ENCODE data around the gene IST1.

IST1 gene

DNA sequence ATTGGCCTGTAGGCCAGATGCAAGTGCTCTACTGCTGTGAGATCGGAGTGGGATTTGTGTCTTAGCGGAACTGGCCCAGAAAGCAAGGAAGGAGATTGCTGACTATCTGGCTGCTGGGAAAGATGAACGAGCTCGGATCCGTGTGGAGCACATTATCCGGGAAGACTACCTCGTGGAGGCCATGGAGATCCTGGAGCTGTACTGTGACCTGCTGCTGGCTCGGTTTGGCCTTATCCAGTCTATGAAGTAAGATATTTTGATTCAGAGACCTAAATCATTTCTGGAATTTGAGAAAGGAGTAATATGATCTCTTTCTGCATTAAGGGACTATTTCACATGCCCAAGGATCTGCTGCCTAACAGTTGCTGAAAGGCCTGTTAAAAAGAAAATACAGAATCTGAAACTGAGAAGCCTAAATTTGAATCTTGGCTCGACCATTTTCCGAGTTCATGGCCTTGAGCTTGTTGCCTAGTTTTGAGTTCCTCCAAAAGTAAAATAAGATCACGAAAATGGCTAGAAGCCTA is 21.1 kb downstream of the IST1 start:
- DNase-seq (ENCODE audit: low spot score): no peak

DNA sequence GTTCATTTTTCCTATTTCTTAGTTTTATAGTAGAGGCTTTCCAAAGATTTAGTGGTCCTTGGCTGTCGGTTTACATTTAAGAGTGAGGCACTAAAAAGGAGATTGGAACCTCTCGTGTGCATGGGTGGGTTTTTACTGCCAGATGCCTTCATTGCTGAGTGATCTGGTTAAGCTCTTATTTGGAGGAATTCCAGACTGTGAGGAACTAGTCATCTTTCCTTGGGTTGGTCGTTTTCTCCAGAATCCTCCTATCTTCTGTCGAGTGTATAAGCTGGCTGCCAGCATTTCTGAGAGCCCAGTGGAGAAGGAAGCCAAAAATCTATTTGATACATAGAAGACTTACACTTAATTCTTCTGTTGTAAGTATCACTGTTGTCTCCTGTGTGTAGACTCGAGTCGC is 22.6 kb downstream of the IST1 start:
- DNase-seq (ENCODE audit: low spot score): no peak

DNA sequence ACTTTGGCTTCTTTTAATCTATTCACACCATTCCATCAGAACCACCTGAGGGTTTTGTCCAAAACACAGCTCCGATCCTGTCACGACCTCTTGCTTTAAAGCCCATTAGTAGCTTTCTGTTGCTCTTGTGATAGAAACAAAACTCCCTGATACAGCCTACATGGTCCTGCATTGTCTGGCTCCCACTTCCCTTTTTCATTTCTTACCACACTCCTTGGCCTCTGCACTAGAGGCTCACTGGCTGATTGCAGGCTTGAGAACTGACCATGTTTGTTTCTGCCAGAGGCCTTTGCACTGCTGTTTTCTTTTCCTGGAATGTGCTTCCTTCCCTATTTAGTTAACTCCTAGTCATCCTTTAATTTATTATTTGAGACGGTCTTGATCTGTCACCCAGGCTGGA is 23.7 kb downstream of the IST1 start:
- DNase-seq (ENCODE audit: low spot score): no peak

DNA sequence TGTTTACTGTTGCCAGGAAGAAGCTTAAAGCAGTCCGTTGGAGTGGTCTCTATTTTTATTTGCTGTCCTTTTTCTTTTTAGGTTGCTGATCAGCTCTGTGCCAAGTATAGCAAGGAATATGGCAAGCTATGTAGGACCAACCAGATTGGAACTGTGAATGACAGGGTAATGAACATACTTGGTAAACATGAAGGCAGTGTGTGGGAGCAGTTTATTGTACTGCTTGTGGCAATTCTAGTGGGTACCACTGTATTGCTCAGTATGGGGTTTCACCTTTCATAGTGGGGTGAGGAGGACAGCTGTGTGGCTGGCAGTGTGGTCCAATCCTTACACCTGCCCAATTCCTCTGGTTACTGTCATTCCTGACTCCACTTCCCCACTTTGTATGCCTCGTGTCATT is 25.3 kb downstream of the IST1 start:
- DNase-seq (ENCODE audit: low spot score): no peak

DNA sequence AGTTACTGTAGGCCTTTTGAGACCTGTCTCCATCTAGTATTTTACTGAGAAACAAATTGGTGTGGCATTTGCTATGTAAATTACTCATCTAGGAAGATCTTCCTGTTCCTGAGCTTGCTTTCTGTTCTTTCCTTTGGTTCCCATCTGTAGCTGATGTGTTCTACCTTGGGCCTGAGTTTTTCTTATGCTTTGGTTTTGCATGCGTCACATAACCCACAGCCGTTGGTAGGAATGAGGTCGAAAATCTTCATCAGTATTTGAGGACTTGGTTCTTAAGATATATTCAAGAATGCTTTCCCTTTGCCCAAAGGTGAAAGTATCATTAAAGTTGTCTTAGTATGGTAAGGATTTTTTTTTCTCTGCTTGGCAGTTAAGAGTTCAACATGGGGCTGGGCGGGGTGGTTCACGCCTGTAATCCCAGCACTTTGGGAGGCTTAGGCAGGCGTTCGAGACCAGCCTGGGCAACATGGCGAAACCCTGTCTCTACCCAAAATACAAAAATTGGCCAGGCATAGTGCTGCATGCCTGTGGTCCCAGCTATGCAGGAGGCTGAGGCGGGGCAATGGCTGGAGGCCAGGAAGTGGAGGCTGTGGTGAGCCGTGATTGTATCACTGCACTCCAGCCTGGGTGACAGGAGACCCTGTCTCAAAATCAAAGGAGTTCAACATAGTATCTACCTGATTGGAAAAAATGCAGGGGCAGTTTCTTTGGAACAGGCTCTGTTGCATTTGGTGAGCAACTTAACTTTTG is 28.8 kb downstream of the IST1 start:
- DNase-seq (ENCODE audit: low spot score): no peak

DNA sequence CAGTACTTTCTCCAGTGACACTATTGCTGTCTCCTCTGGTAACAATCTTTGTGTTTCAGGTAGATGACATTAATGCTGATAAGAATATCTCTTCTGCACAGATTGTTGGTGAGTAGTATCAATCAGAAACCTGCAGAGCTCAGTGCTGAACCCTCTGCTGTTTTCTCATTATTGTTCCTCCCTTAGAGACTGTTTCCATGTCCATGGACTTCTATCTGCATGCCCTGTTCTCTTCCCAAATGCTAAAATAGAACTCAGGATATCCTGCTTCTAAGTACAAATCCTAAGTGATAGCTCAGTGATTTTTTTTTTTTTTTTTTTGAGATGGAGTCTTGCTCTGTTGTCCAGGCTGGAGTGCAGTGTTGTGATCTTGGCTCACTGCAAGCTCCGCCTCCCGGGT is 29.4 kb downstream of the IST1 start:
- no peak for DNase-seq (ENCODE audit: low spot score)

DNA sequence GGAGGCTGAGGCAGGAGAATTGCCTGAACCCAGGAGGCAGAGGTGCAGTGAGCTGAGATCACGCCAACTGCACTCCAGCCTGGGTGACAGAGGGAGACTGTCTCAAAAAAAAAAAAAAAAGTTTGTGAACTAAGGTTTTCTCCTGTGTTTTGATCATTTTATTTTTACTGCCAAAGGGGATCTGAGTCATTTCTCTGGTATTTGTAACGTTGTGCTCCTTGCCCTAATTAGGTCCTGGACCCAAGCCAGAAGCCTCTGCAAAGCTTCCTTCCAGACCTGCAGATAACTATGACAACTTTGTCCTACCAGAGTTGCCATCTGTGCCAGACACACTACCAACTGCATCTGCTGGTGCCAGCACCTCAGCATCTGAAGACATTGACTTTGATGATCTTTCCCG is 32.1 kb downstream of the IST1 start:
- DNase-seq (ENCODE audit: low spot score): no peak

DNA sequence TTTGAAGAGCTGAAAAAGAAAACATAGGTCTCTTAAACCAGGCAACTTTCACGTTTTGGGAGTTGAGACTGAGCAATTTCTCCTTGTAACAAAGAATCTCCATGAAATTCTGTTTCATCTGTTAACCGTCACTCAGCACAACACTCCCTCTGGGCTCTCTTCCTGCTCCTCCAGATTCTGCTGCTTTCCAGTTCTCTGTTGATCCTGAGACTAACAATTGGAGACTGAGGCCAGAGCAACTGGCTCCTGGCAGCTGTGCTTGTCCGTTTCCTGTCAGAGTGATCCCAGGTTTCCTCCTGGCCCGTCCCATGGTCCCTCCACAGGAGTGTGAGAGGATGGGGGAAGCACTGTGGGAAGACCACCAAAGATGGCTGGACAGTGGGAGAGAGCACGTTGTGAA is 32.5 kb downstream of the IST1 start:
- DNase-seq (ENCODE audit: low spot score): no peak

DNA sequence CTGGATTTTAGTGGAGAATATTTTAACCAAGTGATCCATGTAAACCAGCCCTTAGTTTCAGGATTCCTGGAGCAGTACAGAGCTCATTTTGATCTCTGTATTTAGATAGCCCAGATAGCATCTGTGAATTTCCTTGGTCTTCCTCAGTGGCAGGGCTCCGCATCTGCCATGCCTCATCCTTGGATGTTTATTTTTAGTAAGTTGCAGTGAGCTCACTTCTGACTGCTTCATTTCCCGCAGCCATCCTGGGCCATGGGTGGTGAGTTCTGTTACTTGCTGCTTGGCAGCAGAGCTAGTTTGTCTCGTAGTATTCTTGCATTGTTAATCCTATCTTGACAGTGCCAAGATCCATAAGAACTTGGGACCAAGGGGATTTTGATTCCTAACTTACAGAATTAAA is 33.7 kb downstream of the IST1 start:
- DNase-seq (ENCODE audit: low spot score): no peak

DNA sequence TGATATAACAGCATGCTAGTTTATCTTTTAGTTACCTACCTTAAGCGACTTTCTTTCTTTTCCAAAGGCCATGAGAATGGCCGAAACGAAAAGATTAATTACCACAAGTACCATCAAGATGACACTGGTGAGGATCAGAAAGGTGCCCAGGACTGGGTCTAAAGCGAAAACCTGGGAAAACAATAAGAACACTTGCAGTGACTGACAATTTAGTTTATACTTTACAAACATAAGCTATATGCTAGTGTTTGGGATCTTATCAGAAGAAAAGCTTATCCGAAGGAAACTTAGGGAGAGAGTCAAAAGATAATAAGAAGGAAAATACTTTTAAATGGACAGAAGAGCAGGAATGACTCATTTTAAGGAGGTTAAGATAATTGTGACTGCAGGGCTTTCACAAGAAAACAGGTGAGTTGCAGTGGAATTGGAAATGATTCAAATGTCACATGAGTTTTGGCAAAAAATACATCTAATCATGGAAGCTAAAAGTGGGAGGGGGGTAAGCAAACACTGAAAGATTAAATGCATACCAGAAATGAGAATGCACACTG is 34.8 kb downstream of the IST1 start:
- DNase-seq (ENCODE audit: low spot score): no peak

DNA sequence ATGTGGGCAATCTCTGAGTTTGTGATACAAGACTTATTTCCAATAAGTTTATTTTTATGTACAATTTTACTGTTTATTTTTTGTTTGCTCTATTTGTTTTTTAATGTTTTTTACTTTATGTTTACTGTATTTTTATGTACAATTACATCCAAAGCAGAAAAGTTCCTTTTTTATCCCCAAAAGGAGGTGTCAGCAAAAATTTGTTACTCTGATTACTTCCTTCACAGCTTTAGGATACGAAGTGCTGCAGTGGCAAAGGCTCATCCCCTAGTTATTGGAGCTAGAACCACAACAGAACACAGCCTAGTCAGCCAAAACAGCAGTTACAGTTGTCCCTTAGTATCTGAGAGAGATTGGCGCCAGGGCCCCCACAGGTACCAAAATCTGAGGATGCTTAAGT is 35.7 kb downstream of the IST1 start:
- no peak for DNase-seq (ENCODE audit: low spot score)

DNA sequence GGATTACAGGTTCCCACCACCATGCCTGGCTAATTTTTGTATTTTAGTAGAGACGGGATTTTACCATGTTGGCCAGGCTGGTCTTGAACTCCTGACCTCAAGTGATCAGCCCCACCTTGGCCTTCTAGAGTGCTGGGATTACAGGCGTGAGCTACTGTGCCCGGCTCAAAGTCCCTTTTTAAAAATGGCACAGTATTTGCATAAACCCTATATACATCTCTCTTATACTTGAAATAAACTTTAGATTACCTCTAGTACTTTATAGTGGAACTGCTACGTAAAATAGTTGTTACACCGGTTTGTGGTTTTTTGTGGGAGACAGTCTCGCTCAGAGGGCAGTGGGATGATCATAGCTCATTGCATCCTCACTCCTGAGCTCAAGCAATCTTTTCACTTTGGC is 36.3 kb downstream of the IST1 start:
- DNase-seq (ENCODE audit: low spot score): no peak

DNA sequence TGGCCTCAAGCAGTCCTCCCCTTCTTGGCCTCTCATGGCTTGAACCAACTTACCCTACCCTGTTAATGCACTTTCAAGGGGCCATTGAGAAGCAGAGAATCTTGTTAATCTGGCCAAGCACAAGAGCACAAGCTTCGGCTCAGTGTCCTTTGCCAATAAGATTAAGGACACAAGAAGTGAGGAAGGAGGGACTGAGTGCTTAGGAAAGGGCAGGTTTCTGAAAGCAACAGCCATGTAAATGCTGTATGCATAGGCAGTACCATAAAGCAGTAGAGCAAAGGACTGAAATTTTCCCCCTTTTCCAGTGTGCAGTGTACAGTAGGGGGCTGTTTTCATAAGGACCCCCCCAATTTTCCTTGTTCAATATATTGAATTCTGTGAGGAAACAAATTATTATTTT is 37.7 kb downstream of the IST1 start:
- no peak for DNase-seq (ENCODE audit: low spot score)

DNA sequence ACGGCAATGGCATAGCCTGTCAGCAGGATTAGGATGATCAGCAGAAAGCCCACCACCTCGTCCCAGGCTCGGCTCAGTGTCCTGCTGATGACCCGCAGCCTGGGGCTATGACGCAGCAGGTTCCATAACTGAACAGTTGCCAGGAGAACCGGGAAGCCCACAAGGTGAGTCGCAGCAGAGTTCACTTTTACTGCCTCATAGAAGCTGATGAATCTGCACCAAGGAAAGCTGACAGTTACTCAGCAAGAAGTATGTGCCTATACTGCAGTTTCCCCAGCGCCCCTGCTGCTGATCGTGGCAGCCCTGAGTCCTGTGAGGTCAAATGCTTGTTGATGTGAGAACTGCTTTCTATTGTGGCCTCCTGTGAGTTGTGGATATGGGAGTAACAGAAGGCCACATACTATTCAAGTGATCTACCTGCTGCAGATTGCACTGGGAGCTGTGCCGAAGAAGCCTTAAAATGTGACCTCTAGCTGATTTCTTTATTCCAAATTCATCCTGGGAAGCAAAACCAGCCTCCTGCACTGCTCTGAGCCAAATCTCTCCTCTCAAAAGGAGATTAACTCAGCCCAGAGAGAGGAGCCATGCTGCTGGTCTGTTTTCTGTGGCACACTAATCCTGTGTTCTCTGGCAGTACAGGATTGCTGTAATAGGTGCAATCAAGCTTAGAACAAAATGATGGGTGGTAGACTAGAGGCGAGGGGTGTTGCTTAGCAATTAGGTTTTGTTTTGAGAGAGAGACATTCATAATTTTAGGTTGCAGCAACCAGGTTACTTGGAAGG is 38.8 kb downstream of the IST1 start:
- DNase-seq (ENCODE audit: low spot score): no peak

DNA sequence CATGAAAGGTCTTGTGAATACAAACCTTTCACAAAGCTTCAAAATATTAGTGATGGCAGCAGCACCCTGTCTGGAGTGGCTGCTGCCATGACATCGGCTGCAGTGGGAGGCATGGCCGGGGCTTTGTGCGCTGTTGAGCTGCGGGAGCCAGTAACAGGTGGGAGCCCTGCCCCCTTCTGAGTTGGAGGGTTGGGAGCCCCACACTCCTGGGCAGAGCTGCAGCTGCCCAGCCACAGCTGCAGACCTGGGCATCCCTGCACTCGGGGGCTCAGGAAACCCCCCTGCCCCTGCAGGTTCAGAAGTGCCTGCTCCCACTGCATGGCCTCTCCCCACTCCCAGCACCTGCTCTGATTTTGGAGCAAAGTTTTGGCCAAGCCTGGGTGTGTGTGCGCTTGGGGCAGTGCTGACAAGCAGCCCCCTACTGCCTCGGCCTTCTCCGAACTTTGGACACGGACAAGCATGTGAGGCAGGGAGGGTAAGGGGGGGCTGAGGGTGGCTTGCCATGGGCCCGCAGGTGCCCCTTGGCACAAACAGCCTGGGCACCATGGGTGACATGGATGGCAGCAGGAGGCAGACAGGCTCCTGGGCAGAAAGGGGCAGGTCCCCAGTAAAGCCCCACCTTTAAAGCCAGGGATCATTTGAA is 42.7 kb downstream of the IST1 start:
- DNase-seq (ENCODE audit: low spot score): no peak

DNA sequence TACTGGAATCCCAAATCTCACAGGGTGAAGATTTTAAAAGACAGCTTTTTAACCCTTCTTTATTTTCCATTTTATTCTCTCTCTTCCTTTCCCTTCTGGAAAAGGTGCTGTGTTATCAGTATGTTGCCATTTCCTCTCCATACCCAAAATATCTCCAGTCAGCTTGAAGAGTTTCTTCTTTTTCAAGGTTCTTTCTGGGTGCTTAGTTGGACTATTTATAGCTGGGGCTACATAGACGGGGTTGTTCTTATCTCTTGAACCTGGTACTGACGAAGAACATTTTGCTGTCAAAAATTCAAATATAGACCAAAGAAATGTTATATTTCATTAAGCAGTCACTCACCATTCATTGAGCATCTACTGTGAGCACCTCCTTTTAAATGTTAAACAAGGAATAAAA is 48.6 kb downstream of the IST1 start:
- DNase-seq (ENCODE audit: low spot score): no peak

DNA sequence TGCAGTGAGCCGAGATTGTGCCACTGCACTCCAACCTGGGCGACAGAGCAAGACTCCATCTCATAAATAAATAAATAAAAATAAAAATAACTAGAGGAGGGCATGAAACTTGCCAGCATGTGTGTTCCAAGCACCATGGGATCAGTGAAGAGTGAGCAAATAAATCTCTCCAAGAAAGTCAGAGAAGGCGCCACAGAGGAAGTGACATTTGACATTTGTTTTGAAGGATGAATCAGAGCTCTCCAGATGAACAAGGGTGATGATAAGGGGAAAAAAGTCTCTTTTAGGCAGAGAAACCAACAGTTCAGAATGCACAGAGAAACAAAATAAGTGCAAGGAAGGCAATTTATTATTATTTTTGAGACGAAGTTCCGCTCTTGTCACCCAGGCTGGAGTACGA is 50.3 kb downstream of the IST1 start:
- DNase-seq (ENCODE audit: low spot score): no peak

DNA sequence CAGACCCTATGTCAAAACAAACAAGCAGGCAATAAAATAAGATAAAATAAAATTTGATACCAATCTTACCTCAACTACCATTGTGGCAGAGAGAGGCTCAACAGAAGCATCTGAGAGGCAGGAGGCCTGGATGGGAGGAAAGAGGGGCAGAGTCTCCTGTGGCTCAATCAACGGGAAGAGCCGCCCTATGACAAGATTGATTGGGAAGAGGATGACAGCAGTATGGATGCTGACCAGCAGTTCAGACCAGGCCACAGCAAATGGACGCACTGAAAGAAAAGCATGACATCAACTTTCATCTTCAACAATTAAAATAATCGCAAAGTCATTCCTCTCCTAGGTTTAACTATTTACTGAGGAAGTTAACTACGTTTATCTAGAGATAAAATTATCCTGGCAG is 57.5 kb downstream of the IST1 start:
- no peak for DNase-seq (ENCODE audit: low spot score)

DNA sequence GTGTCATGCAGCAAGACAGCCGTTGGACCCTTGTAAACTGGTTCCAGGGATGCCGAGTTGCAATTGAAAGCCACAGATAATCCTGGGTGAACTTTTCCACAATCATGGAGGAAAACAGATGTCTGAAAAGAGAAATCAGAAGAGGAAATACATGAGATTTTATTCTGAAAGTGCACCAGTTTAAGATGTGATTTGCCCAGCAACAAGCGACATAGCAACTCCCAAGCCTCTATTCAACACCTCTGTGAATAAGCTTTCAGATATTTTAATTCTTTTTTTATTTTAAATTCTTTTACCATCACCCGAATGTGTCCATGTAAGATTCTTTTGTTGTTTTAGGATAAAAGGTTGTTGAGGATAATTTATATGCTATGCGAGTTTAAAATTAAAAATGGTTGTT is 58.8 kb downstream of the IST1 start:
- no peak for DNase-seq (ENCODE audit: low spot score)

DNA sequence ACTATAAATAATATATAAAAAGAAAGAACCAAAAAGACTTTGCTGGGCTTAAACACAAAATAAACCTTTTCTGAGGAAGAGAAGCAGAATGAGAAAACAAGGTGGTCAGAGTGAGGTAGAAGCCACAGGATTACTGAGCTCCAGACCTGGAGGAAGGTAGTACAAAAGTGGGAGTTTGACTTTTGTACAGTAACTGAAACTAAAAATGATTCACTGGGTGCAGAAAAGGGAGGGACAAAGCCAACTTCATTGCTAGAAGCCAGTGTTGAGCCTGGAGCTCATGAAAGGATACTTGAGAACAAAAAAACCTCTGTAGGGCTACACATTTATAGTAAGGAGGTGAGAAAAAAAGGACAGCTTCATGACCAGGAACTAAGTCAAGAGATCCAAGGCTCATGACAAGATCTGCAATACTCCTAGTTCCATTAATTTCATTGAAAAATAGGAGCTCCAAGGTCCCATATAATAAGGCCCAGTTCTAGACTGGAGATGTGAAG is 59.4 kb downstream of the IST1 start:
- DNase-seq (ENCODE audit: low spot score): no peak

DNA sequence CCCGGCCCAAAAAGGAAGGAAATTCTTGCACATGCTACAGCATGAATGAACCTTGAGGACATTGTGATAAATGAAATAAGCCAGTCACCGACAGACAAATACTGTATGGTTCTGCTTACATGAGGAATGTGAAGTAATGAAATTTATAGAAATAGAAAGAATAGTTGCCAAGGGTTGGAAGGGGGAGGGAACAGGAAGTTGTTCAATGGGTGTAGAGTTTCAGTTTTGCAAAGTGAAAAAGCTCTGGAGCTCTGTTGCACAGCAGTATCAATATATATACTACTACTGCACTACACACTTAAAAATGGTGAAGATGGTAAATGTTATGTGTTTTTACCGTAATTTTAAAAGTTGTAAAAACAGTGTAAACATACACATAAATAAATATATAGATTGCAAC is 61.2 kb downstream of the IST1 start:
- DNase-seq (ENCODE audit: low spot score): no peak

Data from SK-N-DZ (cell line).